KMS-11 (cell line): ENCODE results near the gene STN1.

ENCODE experiments used
- H2AFZ ChIP-seq: fragments of 200-600 bp; sonication (generic); 2 replicates; pipeline ENCODE4 v1.6.1; 2016; ENCODE audit warnings: antibody characterized with exemption, mixed run types, low read depth
- H3K27ac ChIP-seq: fragments of 200-600 bp; sonication (generic); 2 replicates; pipeline ENCODE4 v1.6.1; 2016; ENCODE audit warnings: mild to moderate bottlenecking, mixed run types
- H3K27me3 ChIP-seq: fragments of 200-600 bp; sonication (generic); 2 replicates; pipeline ENCODE4 v1.6.1; 2017; ENCODE audit warnings: mild to moderate bottlenecking, low read depth, mixed run types, moderate library complexity; ENCODE audit not compliant: insufficient read depth
- H3K36me3 ChIP-seq: fragments of 200-600 bp; sonication (generic); 2 replicates; pipeline ENCODE4 v1.6.1; 2017; ENCODE audit warnings: mild to moderate bottlenecking, mixed run types; ENCODE audit not compliant: insufficient read depth
- H3K4me1 ChIP-seq: fragments of 200-600 bp; sonication (generic); 2 replicates; pipeline ENCODE4 v1.6.1; 2016; ENCODE audit warnings: mild to moderate bottlenecking, low read depth, mixed run types; ENCODE audit not compliant: poor library complexity, severe bottlenecking
- H3K4me2 ChIP-seq: fragments of 200-600 bp; sonication (generic); 2 replicates; pipeline ENCODE4 v1.7.0; 2016; ENCODE audit warnings: mild to moderate bottlenecking, mixed run types
- H3K4me3 ChIP-seq: fragments of 200-600 bp; sonication (generic); IDR thresholded peaks from 2 replicates; pipeline ENCODE4 v1.6.1; 2017; ENCODE audit warnings: low read depth, low read length, mixed read lengths; ENCODE audit not compliant: insufficient read depth
- H3K79me2 ChIP-seq: fragments of 200-600 bp; sonication (generic); 2 replicates; pipeline ENCODE4 v1.6.1; 2016; ENCODE audit warnings: low read depth, mixed run types; ENCODE audit not compliant: insufficient read depth
- H3K9ac ChIP-seq: fragments of 200-600 bp; sonication (generic); 2 replicates; pipeline ENCODE4 v1.6.1; 2016; ENCODE audit warnings: mild to moderate bottlenecking, mixed run types
- H4K20me1 ChIP-seq: fragments of 200-600 bp; sonication (generic); 2 replicates; pipeline ENCODE4 v1.6.1; 2016; ENCODE audit warnings: mild to moderate bottlenecking, mixed run types; ENCODE audit not compliant: insufficient read depth
- TF ChIP-seq, protein P1 (sequence below): fragments of 200-600 bp; sonication (generic); conservative IDR thresholded peaks from 2 replicates; pipeline ENCODE4 v1.6.1; 2017; ENCODE audit warnings: low read depth, mild to moderate bottlenecking, antibody characterized with exemption, low read length, moderate library complexity, mixed read lengths

The STN1 gene

GRCh38 chr10:103893817-103894216, 24.2 kb downstream of the STN1 start:
- peak overlapping the region; percentile 59 for H3K27ac ChIP-seq
- H3K4me2 ChIP-seq = peak overlapping the region; percentile 59
- H3K4me3 ChIP-seq = no peak overlapping the region
- H3K36me3 ChIP-seq = no peaks in the 10 kb centered on the region
- TF ChIP-seq, protein P1, sequence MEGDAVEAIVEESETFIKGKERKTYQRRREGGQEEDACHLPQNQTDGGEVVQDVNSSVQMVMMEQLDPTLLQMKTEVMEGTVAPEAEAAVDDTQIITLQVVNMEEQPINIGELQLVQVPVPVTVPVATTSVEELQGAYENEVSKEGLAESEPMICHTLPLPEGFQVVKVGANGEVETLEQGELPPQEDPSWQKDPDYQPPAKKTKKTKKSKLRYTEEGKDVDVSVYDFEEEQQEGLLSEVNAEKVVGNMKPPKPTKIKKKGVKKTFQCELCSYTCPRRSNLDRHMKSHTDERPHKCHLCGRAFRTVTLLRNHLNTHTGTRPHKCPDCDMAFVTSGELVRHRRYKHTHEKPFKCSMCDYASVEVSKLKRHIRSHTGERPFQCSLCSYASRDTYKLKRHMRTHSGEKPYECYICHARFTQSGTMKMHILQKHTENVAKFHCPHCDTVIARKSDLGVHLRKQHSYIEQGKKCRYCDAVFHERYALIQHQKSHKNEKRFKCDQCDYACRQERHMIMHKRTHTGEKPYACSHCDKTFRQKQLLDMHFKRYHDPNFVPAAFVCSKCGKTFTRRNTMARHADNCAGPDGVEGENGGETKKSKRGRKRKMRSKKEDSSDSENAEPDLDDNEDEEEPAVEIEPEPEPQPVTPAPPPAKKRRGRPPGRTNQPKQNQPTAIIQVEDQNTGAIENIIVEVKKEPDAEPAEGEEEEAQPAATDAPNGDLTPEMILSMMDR = no peak
- no peaks in the 10 kb centered on the region for H4K20me1 ChIP-seq
- H2AFZ ChIP-seq = no peak overlapping the region
- H3K79me2 ChIP-seq = no peaks in the 10 kb centered on the region
- peak overlapping the region; percentile 14; the same call in 1 of the 2 replicates for H3K9ac ChIP-seq
- H3K27me3 ChIP-seq = no peaks in the 10 kb centered on the region
- H3K4me1 ChIP-seq = peaks cover 25% of the 10 kb centered on the region

- Histone ChIP-seq H3K4me3 (no peak overlapping the region), H4K20me1 (no peaks in the 10 kb centered on the region), H3K27me3 (no peaks in the 10 kb centered on the region), H3K36me3 (no peaks in the 10 kb centered on the region), H3K27ac (no peak overlapping the region), H3K4me2 (no peak overlapping the region), H2AFZ (no peak overlapping the region), H3K79me2 (no peaks in the 10 kb centered on the region), H3K4me1 (peaks cover 25% of the 10 kb centered on the region), H3K9ac (no peak overlapping the region)
- TF ChIP-seq, protein P1 = no peak
Observed at GRCh38 chr10:103892181-103892580, 25.8 kb downstream of the STN1 start.

GRCh38 chr10:103890688-103891087, 27.3 kb downstream of the STN1 start:
- no peak overlapping the region for H3K4me2 ChIP-seq
- H3K4me1 ChIP-seq = peaks cover 25% of the 10 kb centered on the region
- H3K9ac ChIP-seq = no peak overlapping the region
- no peaks in the 10 kb centered on the region for H3K36me3 ChIP-seq
- TF ChIP-seq, protein P1 = no peak
- H3K27me3 ChIP-seq = no peaks in the 10 kb centered on the region
- H4K20me1 ChIP-seq = no peaks in the 10 kb centered on the region
- H3K27ac ChIP-seq = no peak overlapping the region
- H2AFZ ChIP-seq = no peak overlapping the region
- no peak overlapping the region for H3K4me3 ChIP-seq
- H3K79me2 ChIP-seq = no peaks in the 10 kb centered on the region

DNA sequence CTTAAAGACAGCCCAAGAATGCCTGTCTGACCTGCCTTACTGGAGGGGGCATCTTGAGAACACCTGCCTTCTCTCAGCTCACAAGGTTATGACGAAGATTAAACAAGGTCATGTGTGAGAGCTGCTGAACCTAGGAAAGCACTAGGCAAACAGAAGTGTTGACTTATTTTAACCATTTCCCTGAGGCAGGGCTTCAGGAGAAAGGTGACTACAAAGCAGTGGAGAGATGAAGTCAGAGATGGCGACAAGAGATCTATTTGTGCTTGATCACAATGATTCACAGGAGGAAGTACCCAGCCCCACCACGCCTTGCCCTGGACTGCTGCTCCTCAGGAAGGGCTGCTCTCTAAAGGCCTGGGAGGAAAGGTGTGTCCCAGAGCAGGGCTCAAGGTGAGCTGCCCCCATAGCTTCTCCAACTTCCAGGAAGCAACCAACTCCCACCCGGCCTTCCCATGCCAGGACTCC, 27.8 kb downstream of the STN1 start:
- Histone ChIP-seq H3K4me2 (no peak overlapping the region), H3K36me3 (no peaks in the 10 kb centered on the region), H3K4me1 (peaks cover 20% of the 10 kb centered on the region), H3K4me3 (no peak overlapping the region), H3K27me3 (no peaks in the 10 kb centered on the region), H3K79me2 (no peaks in the 10 kb centered on the region), H3K27ac (no peak overlapping the region), H4K20me1 (no peaks in the 10 kb centered on the region), H3K9ac (no peak overlapping the region), H2AFZ (no peak overlapping the region)
- TF ChIP-seq, protein P1 = no peak
